Keratinocyte (primary cell): ENCODE results near the gene CCDC157.

ENCODE experiments used
- CTCF ChIP-seq, 3 experiments: IDR thresholded peaks in 1 of 3; conservative IDR thresholded peaks in 1 of 3; optimal IDR thresholded peaks in 1 of 3; 2 replicates in 2 of 3; 3 replicates in 1 of 3; pipeline versions ENCODE3 to v1.5.1; 2011; ENCODE audit warnings: low read length in 3 of 3, mild to moderate bottlenecking in 3 of 3, moderate library complexity in 2 of 3, control low read depth in 1 of 3, inconsistent platforms in 1 of 3; ENCODE audit not compliant: insufficient read depth in 2 of 3; ENCODE audit errors: extremely low read depth in 1 of 3
- EZH2 ChIP-seq: IDR thresholded peaks from one replicate; pipeline ENCODE4 v1.6.1; 2012; ENCODE audit warnings: inconsistent platforms, mild to moderate bottlenecking, low read length, moderate library complexity

GRCh38 chr22:30347255-30347892, 9.4 kb upstream of the CCDC157 start:
- TF ChIP-seq CTCF (optimal IDR thresholded peaks at IDR 0.05 in 1 of 3, IDR thresholded peaks at IDR 0.05 in 1 of 3, conservative IDR thresholded peaks at IDR 0.05 in 1 of 3; ENCODE audit: extremely low read depth in 1 of 3, insufficient read depth in 2 of 3, low read length in 3 of 3) (no peak), EZH2 (no peak)
